DOHH2 (cell line): ENCODE results near the gene PGRMC1.

ENCODE experiments used
- H3F3A ChIP-seq: fragments of 200-600 bp; sonication (generic), shearing (Covaris generic); 2 replicates; pipeline ENCODE4 v1.6.0; 2016; ENCODE audit warnings: antibody characterized with exemption, mild to moderate bottlenecking; ENCODE audit not compliant: control insufficient read depth, insufficient read depth
- H3K27ac ChIP-seq: fragments of 200-600 bp; sonication (generic); 2 replicates; pipeline ENCODE4 v1.5.1; 2014; ENCODE audit warnings: low read depth, mild to moderate bottlenecking, low read length, moderate library complexity
- H3K27me3 ChIP-seq: fragments of 200-600 bp; sonication (generic); 2 replicates; pipeline ENCODE4 v1.6.1; 2014; ENCODE audit warnings: mild to moderate bottlenecking, low read length, mixed read lengths; ENCODE audit not compliant: control insufficient read depth
- H3K36me3 ChIP-seq: fragments of 200-600 bp; sonication (generic); 2 replicates; pipeline ENCODE4 v1.6.1; 2014; ENCODE audit warnings: mild to moderate bottlenecking, low read length, moderate library complexity, mixed read lengths; ENCODE audit not compliant: control insufficient read depth
- H3K4me1 ChIP-seq: fragments of 200-600 bp; sonication (generic); 2 replicates; pipeline ENCODE4 v1.6.1; 2014; ENCODE audit warnings: mild to moderate bottlenecking, low read length, mixed read lengths; ENCODE audit not compliant: control insufficient read depth
- H3K4me2 ChIP-seq: fragments of 200-600 bp; sonication (generic); 2 replicates; pipeline ENCODE4 v1.6.0; 2014; ENCODE audit warnings: mild to moderate bottlenecking, low read length, moderate library complexity
- H3K4me3 ChIP-seq: fragments of 200-600 bp; sonication (generic); 2 replicates; pipeline ENCODE4 v1.5.1; 2014; ENCODE audit warnings: mild to moderate bottlenecking, low read length, mixed read lengths
- H3K79me2 ChIP-seq: fragments of 200-600 bp; sonication (generic); 2 replicates; pipeline ENCODE4 v1.6.1; 2014; ENCODE audit warnings: mild to moderate bottlenecking, low read length, mixed read lengths; ENCODE audit not compliant: control insufficient read depth
- H3K9me2 ChIP-seq: fragments of 200-600 bp; sonication (generic); replicated peaks from 2 replicates; pipeline ENCODE4 v1.6.1; 2014; ENCODE audit warnings: mild to moderate bottlenecking, low read length, mixed read lengths; ENCODE audit not compliant: control insufficient read depth
- H3K9me3 ChIP-seq: fragments of 200-600 bp; sonication (generic); 2 replicates; pipeline ENCODE4 v1.6.1; 2014; ENCODE audit warnings: antibody characterized with exemption, low read length, mixed read lengths; ENCODE audit not compliant: control insufficient read depth, insufficient read depth
- H4K20me1 ChIP-seq: fragments of 200-600 bp; sonication (generic); 2 replicates; pipeline ENCODE4 v1.6.0; 2014; ENCODE audit warnings: low read depth, mild to moderate bottlenecking, antibody characterized with exemption, low read length, moderate library complexity; ENCODE audit not compliant: control insufficient read depth, insufficient read depth
- CTCF ChIP-seq: fragments of 200-600 bp; sonication (generic); IDR thresholded peaks from one replicate; pipeline ENCODE4 v1.5.1; 2014; ENCODE audit warnings: antibody characterized with exemption, mild to moderate bottlenecking, low read depth, low read length; ENCODE audit not compliant: poor library complexity, severe bottlenecking
- EZH2phosphoT487 ChIP-seq: fragments of 200-600 bp; sonication (generic); IDR thresholded peaks from 2 replicates; pipeline ENCODE4 v1.6.1; 2017; ENCODE audit warnings: borderline replicate concordance, mild to moderate bottlenecking, antibody characterized with exemption, low read length, moderate library complexity, mixed read lengths

Gene PGRMC1

GRCh38 chrX:119222932-119223331 is 13.2 kb upstream of the PGRMC1 start:
- H4K20me1 ChIP-seq = no peaks in the 10 kb centered on the region
- no peaks in the 10 kb centered on the region for H3K4me1 ChIP-seq
- no peaks in the 10 kb centered on the region for H3K36me3 ChIP-seq
- H3K27me3 ChIP-seq = no peaks in the 10 kb centered on the region
- H3F3A ChIP-seq = no peaks in the 10 kb centered on the region
- H3K27ac ChIP-seq = no peak overlapping the region
- no peak overlapping the region for H3K4me2 ChIP-seq
- H3K79me2 ChIP-seq = no peaks in the 10 kb centered on the region
- no peaks in the 10 kb centered on the region for H3K9me3 ChIP-seq
- no peaks in the 10 kb centered on the region for H3K9me2 ChIP-seq
- TF ChIP-seq EZH2phosphoT487 = no peak
- H3K4me3 ChIP-seq = no peak overlapping the region

GRCh38 chrX:119223783-119224182 is 12.3 kb upstream of the PGRMC1 start:
- Histone ChIP-seq H3K27me3 (no peaks in the 10 kb centered on the region), H3K9me3 (no peaks in the 10 kb centered on the region), H4K20me1 (no peaks in the 10 kb centered on the region), H3K36me3 (no peaks in the 10 kb centered on the region), H3K27ac (no peak overlapping the region), H3K9me2 (no peaks in the 10 kb centered on the region), H3K4me1 (no peaks in the 10 kb centered on the region), H3K4me2 (no peak overlapping the region), H3K4me3 (no peak overlapping the region), H3F3A (no peaks in the 10 kb centered on the region), H3K79me2 (no peaks in the 10 kb centered on the region)
- TF ChIP-seq EZH2phosphoT487 = no peak
- no peak for TF ChIP-seq CTCF

GRCh38 chrX:119226446-119226845 is 9.6 kb upstream of the PGRMC1 start:
- Histone ChIP-seq H3K4me2 (no peak overlapping the region), H3K36me3 (no peaks in the 10 kb centered on the region), H3K27me3 (0 out of 2 replicates have a peak, but pooled peaks cover 4% of the 10 kb centered on the region), H3K27ac (no peak overlapping the region), H3K79me2 (no peaks in the 10 kb centered on the region), H3K9me3 (no peaks in the 10 kb centered on the region), H3K9me2 (no peaks in the 10 kb centered on the region), H3K4me1 (no peaks in the 10 kb centered on the region), H3K4me3 (no peak overlapping the region), H4K20me1 (no peaks in the 10 kb centered on the region), H3F3A (no peaks in the 10 kb centered on the region)
- TF ChIP-seq CTCF (no peak), EZH2phosphoT487 (no peak)

GRCh38 chrX:119228512-119229252 is 7.4 kb upstream of the PGRMC1 start:
- no peak overlapping the region for H3K27ac ChIP-seq
- no peaks in the 10 kb centered on the region for H3K79me2 ChIP-seq
- H3K4me1 ChIP-seq = no peaks in the 10 kb centered on the region
- TF ChIP-seq CTCF = no peak
- TF ChIP-seq EZH2phosphoT487 = no peak
- peaks cover 6% of the 10 kb centered on the region; the same call in 1 of the 2 replicates for H3K27me3 ChIP-seq
- H3K4me2 ChIP-seq = no peak overlapping the region
- H3K9me3 ChIP-seq = no peaks in the 10 kb centered on the region
- H3K4me3 ChIP-seq = no peak overlapping the region
- H3K9me2 ChIP-seq = no peaks in the 10 kb centered on the region
- H3K36me3 ChIP-seq = no peaks in the 10 kb centered on the region
- no peaks in the 10 kb centered on the region for H4K20me1 ChIP-seq
- H3F3A ChIP-seq = no peaks in the 10 kb centered on the region
